Activated T-cell treated with anti-CD3 and anti-CD28 coated beads, Interleukin-2, amount 50 U/mL, for 48 hours (primary cell): ENCODE measurements around the gene LGALS12.
"Not testable (repeated sequence)": the region's sequence is repeated elsewhere in the genome, so short reads cannot be mapped to it uniquely, and the experiment has no call there.

Source experiments
- DNase-seq, 2 experiments: peaks; one replicate each; pipeline ENCODE4 v3.0.0-alpha.2; 2020

The LGALS12 gene

GRCh38 chr11:63506876-63507275 is 992 bp downstream of the LGALS12 start:
- DNase-seq, result no peak

DNA sequence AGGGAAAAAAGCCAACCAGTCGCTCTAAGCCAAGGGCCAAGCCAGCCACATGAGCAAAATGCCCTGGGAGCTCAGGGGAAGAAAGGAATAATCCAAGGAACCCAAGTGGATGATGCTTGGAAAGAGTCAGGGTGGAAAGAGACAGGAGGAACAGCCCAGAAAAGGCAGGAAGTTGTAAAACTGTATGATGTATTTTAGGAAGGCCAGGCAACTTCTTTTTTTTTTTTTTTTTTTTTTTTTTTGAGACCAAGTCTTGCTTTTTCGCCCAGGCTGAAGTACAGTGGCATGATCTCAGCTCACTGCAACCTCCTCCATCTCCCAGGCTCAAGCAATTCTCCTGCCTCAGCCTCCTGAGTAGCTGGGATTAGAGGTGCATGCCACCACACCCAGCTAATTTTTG is 1.6 kb downstream of the LGALS12 start:
- DNase-seq, result no peak

DNA sequence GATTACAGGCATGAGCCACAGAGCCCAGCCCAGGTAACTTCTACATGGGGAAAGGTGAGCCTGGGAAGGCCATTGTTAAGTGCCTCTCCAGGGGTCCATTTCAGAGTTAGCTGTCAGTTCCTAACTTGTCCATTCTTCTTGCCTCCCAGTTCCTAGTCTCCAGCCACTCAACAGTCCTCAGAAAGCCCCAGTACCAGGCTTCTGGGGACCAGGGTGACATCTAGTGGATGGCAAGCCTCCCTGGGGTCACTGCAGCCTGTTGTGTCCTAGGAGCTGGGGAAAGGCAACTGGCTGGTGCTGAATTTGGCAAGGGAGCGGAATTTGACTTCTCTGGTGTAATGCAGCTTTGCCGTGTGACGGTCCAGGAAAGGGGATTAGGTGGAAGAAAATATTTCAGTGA is 2.1 kb downstream of the LGALS12 start:
- no peak for DNase-seq

DNA sequence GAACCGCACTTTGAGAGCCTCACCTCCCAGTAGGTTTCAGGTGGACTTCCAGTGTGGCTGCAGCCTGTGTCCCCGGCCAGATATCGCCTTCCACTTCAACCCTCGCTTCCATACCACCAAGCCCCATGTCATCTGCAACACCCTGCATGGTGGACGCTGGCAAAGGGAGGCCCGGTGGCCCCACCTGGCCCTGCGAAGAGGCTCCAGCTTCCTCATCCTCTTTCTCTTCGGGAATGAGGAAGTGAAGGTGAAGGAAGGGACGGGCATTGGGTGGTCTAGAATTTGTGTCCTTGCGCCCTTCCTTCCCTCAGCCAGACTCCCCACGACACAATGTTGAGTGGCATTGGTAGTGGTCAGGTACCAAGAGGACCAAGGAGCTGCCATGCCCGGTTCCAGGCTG is 2.9 kb downstream of the LGALS12 start:
- DNase-seq, result no peak

DNA sequence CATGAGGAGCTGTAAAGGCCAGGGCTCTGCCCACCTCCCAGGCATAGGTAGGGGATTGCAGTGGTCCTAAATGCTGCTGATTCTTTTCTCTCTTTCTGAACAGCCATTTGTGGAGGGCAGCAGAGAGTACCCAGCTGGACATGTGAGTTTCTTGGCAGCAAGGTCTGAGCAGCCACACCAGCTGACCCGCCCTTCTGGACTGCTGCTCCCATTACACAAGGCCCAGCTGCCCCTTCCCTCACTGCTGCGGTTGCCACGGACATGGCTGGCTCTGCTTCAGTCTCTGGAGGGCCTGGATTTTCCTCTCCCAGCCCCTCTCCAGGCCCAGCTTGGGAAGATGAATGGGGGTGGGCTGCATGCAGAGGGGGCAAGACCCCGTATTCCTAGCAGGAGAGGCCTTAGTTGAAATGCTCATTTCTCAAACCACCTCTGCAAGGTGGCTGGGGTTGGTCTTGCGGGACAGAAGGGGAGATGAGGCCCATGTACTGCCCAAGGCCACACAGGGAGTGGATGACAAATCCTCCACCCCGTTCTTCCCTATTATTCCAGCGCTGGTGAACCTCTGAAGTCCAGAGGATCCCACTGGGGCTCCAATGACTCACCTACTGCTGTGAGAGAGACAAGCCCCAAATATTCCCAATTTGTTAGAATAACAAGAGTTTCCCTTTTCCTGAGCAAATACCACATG is 4.6 kb downstream of the LGALS12 start:
- DNase-seq, result no peak

DNA sequence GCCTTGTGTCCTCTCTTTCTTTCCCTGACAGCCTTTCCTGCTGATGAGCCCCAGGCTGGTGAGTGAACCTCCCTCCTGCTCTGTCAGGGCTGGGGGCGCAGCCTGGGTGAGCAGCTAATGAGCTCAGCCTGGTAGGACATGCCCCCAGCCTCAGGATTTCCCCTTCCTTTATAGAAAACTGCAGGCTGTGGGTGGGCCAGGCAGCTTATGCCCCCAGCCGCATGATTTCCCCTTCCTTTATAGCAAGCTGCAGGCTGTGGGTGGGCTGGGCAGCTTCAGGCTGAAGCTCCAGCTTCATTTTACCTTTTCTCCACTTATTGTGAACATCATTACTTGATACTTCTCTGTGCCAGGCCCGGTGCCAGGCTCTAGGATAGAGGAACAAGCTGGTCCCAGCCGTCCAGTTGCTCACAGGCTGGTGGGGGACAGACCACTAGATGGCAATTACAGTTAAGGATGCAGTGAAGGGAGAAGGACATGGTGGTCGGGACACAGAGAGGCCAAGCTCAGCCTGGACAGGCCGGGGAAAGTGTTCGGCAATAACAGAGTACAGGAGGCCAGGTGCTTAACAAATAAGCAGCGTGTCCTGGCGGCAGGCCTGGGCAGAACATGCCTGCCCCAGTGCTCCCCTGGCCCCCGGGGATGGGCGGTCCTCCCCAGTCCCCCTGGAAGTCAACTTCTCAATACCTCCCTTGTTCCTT is 5.3 kb downstream of the LGALS12 start:
- no peak for DNase-seq

- DNase-seq, result no peak
These were observed 6.9 kb downstream of the LGALS12 start for GRCh38 chr11:63512816-63513215.

DNA sequence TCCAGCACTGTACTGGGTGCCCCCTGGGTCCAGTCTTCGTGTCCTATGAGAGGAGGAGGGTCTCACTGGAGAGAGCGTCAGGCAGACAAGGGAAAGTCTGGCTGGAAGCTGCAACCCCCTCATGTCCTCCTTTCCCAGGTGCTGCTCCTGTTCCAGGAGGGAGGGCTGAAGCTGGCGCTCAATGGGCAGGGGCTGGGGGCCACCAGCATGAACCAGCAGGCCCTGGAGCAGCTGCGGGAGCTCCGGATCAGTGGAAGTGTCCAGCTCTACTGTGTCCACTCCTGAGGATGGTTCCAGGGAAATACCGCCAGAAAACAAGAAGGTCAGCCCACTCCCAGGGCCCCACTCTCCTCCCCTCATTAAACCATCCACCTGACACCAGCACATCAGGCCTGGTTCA is 10.2 kb downstream of the LGALS12 start:
- DNase-seq, result no peak

GRCh38 chr11:63517156-63517555 is 11.3 kb downstream of the LGALS12 start:
- no peak for DNase-seq

DNA sequence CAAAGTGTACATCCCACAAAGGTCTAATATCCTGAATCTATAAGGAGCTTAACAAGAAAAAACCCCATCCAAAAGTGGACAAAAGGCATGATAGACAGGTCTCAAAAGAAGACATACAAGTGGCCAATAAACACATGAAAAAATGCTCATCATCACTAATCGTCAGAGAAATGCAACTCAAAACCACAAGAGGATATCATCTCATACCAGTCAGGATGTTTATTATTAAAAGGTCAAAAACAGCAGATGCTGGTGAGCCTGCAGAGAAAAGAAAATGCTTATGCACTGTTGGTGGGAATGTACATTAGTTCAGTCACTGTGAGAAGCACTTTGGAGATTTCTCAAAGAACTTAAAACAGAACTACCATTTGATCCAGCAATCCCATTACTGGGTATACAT is 12.7 kb downstream of the LGALS12 start:
- DNase-seq, result no peak

- DNase-seq, result no peak
These were observed 14.8 kb downstream of the LGALS12 start for GRCh38 chr11:63520606-63521170.

- no peak for DNase-seq
These were observed 16.0 kb downstream of the LGALS12 start for GRCh38 chr11:63521896-63522295.

DNA sequence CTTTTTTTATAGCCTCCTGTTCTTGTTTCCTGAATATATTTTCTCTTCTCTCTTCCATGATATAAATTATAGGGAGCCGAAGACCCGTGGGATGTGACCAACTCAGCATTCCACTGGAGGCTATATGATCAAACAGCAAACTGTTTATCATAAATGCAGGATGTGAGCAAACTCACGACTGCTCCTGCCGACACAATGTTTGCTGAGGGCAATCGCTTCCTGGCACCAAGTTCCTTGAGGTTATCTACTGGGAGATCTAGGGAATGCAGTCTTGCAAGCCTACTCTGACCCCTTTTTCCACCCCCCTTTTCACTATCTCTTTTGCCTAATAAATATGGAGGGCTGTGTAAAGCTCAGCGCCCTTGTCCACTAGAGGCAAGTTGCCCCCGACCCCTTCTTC is 17.3 kb downstream of the LGALS12 start:
- no peak for DNase-seq

DNA sequence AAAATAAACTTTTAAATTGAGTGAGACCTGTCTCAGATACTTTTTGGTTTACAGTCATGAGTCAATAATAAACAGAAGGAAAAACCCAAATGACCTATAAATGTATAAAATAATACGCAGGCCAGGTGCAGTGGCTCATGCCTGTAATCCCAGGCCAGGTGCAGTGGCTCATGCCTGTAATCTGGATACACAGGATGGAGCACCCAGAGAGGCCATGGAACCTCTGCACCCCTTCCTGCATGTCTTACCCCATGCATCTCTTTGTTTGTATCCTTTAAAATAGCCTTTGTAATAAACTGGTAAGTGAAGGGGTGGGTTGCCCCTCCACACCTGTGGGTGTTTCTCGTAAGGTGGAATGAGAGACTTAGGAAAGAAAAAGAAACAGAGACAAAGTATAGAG is 21.8 kb downstream of the LGALS12 start:
- no peak for DNase-seq

GRCh38 chr11:63528156-63528555 is 22.3 kb downstream of the LGALS12 start:
- DNase-seq, result not testable (repeated sequence)

- DNase-seq, result not testable (repeated sequence)
These were observed 22.9 kb downstream of the LGALS12 start for GRCh38 chr11:63528729-63529278.

- DNase-seq, result not testable (repeated sequence)
These were observed 23.5 kb downstream of the LGALS12 start for GRCh38 chr11:63529373-63529772.

DNA sequence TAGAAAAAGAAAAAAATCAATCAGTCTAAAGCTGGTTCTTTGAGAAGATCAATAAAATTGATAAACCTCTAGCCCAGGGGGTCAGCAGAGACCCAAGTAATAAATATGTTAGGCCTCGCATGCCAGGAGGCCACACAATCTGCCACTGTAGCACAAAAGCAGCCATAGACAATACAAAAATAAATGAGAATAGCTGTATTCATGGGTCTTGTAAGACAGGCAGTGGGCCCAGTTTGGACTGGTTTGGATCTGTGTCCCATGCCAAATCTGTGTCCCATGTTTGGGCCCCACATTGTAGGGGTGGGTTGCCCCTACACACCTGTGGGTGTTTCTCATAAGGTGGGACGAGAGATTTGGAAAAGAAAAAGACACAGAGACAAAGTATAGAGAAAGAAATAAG is 24.1 kb downstream of the LGALS12 start:
- DNase-seq, result no peak

- DNase-seq, result peak in 1 of 2 experiments; percentile 31
These were observed 25.3 kb downstream of the LGALS12 start for GRCh38 chr11:63531074-63531792.

- DNase-seq, result no peak
These were observed 26.2 kb downstream of the LGALS12 start for GRCh38 chr11:63532117-63532516.

DNA sequence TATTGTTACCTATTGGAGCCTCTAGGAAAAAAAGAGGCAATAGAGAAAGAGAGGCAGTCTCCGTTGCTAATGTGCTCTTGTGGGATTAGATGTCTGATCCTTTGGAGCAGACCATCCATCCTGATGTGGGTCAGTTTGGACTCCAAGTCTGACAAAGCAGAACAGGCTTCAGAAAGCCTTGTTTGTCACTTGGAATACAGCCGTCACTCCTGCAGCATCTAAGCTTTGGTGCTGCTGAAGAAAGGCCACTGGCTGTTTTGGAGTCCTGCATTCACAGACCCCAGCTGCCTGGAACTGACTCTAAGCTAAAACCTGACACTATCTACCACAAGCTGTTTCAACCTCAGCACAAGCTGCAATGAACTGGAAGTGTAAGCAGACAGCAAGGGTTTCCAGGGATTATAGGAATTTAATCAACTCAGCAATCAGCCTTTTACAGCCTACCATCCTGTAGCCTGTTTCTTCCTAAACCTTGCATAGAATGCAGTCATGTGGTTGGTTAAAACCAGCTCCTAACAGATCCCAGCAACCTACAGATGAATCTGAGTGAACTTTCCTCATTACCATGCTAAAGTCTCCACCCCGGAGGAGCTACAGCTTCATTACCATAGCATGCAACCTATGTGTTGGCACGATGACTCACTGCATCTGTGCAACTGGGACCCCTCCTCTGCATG is 27.1 kb downstream of the LGALS12 start:
- DNase-seq, result no peak

DNA sequence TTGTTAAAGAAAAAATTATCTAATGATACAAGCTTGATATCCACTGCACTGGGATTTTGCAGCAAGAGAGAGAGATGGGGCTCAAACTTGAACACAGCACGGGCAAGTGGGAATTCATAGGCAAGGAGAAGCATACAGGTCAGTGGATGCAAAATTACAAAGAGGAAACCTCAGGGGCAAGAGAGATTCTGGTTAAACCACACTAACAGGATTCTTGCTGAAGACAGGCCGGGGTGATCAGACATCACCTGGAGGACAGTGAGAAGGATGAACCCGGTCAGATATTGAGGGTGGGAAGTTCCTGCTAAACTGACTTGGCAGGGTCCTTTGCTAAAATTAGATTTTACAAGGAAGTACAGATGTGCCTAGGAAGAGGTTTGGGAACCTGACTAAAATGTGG is 28.2 kb downstream of the LGALS12 start:
- DNase-seq, result no peak
